Cardiac muscle cell (in vitro differentiated cells and primary cell): ENCODE data around the gene SCARB1. TPM values are rescaled to one million over a fixed set of nuclear protein-coding genes. Genes with fewer than 3 reads are reported as not detected.

Experiments
- DNase-seq, 2 donors: peaks; one replicate each; pipeline versions ENCODE4 v3.0.0 to v3.0.0-alpha.2; 2010 to 2017; ENCODE audit warnings: low read depth in 1 of 2, low spot score in 1 of 2
- H3K27ac ChIP-seq: fragments of 200-600 bp; sonication (generic); 2 replicates; pipeline ENCODE4 v1.5.1; 2016
- H3K27me3 ChIP-seq: fragments of 200-600 bp; sonication (generic); 2 replicates; pipeline ENCODE4 v1.6.0; 2016; ENCODE audit warnings: control low read depth
- H3K36me3 ChIP-seq: fragments of 200-600 bp; sonication (generic); 2 replicates; pipeline ENCODE4 v1.5.1; 2016; ENCODE audit warnings: control low read depth
- H3K4me1 ChIP-seq: fragments of 200-600 bp; sonication (generic); 2 replicates; pipeline ENCODE4 v1.8.1; 2017; ENCODE audit warnings: low read depth, mild to moderate bottlenecking, mixed run types
- H3K4me3 ChIP-seq: fragments of 200-600 bp; sonication (generic); 2 replicates; pipeline ENCODE4 v1.5.1; 2016; ENCODE audit warnings: mild to moderate bottlenecking
- H3K9me3 ChIP-seq: fragments of 200-600 bp; sonication (generic); 2 replicates; pipeline ENCODE4 v1.5.1; 2017; ENCODE audit warnings: low read depth, mild to moderate bottlenecking, control low read depth
- polyA plus RNA-seq: library from polyadenylated mRNA; unstranded; fragments of >200 nt; fragmentation: Nextera tagmentation; extraction: Ambion mirVana; gene quantifications from 2 replicates; pipeline ENCODE4 v1.2.1, GENCODE V29; 2016
- total RNA-seq: library from RNA; depleted of rRNA; stranded (reverse); fragments of >200 nt; gene quantifications from 2 replicates; pipeline ENCODE4 v1.2.3, GENCODE V29; 2016
- TF ChIP-seq, protein P1 (sequence below): IDR thresholded peaks from 2 replicates; pipeline ENCODE4 v1.5.1; 2012; ENCODE audit warnings: low read depth, mild to moderate bottlenecking, low read length

SCARB1 gene
- total and polyA plus RNA-seq, 2 experiments from 2014 or later, result 37.7 to 42.5 TPM

DNA sequence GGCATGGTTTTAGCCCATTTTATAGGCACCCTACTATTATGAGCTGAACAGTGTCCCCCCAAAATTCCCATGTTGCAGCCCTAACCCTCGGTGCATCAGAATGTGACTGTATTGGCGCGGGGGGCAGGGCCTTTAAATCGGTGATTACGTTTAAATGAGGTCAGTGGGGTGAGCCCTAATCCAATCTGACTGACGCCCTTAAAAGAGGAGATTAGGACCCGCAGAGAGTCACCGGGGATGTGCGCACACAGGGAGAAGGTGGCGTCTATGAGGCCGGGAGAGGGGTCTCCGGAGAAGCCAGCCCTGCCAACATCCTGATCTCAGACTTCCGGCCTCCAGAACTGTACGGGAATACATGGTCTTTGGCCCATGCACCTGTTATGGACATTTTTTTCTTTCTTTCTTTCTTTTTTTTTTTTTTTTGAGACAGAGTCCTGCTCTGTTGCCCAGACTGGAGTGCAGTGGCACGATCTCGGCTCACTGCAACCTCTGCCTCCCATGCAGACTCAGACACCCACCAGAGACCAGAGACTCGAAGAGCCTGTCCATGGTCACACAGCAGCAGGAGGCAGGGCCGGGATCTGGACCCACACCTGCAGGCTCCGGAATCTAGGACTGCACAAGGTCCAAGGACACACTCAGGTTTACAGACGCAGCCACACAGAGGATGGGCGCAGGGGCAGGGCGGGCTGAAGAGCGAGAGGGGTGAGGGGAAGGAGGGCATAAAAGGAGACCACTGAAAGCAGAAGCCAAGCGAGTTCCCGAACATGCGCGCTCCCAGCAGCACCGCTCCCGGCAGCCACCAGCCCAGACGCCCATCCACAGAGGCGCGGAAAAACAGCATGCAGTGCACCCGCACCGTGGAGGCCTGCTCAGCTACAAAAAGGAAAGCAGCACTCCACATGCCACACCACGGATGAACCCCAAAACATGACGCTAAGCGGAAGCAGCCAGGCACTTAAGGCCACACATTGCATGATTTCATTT, 19.0 kb downstream of the SCARB1 start:
- Histone ChIP-seq H3K4me3 (no peak overlapping the region), H3K27me3 (no peaks in the 10 kb centered on the region), H3K36me3 (no peaks in the 10 kb centered on the region), H3K4me1 (peaks cover 11% of the 10 kb centered on the region), H3K9me3 (no peaks in the 10 kb centered on the region), H3K27ac (no peak overlapping the region)
- no peak for DNase-seq
- TF ChIP-seq, protein P1, sequence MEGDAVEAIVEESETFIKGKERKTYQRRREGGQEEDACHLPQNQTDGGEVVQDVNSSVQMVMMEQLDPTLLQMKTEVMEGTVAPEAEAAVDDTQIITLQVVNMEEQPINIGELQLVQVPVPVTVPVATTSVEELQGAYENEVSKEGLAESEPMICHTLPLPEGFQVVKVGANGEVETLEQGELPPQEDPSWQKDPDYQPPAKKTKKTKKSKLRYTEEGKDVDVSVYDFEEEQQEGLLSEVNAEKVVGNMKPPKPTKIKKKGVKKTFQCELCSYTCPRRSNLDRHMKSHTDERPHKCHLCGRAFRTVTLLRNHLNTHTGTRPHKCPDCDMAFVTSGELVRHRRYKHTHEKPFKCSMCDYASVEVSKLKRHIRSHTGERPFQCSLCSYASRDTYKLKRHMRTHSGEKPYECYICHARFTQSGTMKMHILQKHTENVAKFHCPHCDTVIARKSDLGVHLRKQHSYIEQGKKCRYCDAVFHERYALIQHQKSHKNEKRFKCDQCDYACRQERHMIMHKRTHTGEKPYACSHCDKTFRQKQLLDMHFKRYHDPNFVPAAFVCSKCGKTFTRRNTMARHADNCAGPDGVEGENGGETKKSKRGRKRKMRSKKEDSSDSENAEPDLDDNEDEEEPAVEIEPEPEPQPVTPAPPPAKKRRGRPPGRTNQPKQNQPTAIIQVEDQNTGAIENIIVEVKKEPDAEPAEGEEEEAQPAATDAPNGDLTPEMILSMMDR, result no peak

DNA sequence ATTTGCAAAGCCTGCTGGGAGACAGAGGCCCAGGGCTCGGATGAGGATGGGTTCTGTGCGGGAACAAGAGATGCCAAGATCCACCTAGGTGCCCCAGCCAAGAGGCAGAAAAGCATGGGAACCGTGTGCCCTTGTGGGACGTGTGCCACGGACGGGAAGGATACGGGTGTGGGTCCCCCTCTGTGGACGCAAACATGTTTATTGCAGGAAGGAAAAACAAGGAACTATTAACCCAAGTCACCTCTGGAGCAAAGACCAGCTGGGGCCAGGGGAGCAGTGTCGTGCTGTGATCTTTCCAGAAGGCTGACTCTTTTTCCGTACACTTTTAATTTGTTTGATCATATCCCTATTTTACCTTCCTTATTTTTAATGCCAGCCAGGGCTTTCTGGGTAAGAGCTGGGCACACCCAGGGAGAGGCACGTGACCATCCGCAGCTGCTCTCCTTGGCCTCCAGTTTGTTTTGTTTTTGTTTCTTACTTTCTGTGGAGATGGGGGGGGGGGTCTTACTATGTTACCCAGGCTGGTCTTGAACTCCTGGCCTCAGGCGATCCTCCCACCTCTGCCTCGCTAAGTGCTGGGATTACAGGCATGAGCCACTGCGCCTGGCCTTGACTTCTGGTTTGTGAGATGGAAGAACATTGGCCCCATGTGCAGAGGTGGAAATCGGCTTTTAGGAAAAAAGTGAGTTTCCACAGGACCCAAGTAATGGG, 20.7 kb downstream of the SCARB1 start:
- no peaks in the 10 kb centered on the region for H3K27me3 ChIP-seq
- TF ChIP-seq, protein P1, result no peak
- H3K4me1 ChIP-seq, result peaks cover 11% of the 10 kb centered on the region
- no peak overlapping the region for H3K4me3 ChIP-seq
- DNase-seq, result no peak
- no peaks in the 10 kb centered on the region for H3K36me3 ChIP-seq
- H3K27ac ChIP-seq, result peak overlapping the region; percentile 54
- no peaks in the 10 kb centered on the region for H3K9me3 ChIP-seq

GRCh38 chr12:124842073-124842749, 21.5 kb downstream of the SCARB1 start:
- Histone ChIP-seq H3K9me3 (no peaks in the 10 kb centered on the region), H3K27me3 (no peaks in the 10 kb centered on the region), H3K4me3 (no peak overlapping the region), H3K36me3 (no peaks in the 10 kb centered on the region), H3K4me1 (peaks cover 11% of the 10 kb centered on the region), H3K27ac (peak overlapping the region; percentile 54)
- DNase-seq, result peak in 1 of 2 donors; percentile 20
- TF ChIP-seq, protein P1, result no peak

GRCh38 chr12:124841558-124841945, 22.1 kb downstream of the SCARB1 start:
- DNase-seq, result no peak
- no peaks in the 10 kb centered on the region for H3K36me3 ChIP-seq
- H3K9me3 ChIP-seq, result no peaks in the 10 kb centered on the region
- TF ChIP-seq, protein P1, result no peak
- H3K4me3 ChIP-seq, result no peak overlapping the region
- peaks cover 11% of the 10 kb centered on the region for H3K4me1 ChIP-seq
- no peaks in the 10 kb centered on the region for H3K27me3 ChIP-seq
- peak overlapping the region; percentile 54 for H3K27ac ChIP-seq
